GM19452 (cell line): Measurements from ENCODE around the gene FASTKD2.
A peak's percentile ranks its signal among the peaks of the same experiment; 100 is the strongest.

Experiments used
- ATAC-seq: cut with Tn5 transposase; IDR thresholded peaks from one replicate; pipeline ENCODE4 v1.9.1; 2021; ENCODE audit not compliant: unreplicated experiment

FASTKD2 gene

DNA sequence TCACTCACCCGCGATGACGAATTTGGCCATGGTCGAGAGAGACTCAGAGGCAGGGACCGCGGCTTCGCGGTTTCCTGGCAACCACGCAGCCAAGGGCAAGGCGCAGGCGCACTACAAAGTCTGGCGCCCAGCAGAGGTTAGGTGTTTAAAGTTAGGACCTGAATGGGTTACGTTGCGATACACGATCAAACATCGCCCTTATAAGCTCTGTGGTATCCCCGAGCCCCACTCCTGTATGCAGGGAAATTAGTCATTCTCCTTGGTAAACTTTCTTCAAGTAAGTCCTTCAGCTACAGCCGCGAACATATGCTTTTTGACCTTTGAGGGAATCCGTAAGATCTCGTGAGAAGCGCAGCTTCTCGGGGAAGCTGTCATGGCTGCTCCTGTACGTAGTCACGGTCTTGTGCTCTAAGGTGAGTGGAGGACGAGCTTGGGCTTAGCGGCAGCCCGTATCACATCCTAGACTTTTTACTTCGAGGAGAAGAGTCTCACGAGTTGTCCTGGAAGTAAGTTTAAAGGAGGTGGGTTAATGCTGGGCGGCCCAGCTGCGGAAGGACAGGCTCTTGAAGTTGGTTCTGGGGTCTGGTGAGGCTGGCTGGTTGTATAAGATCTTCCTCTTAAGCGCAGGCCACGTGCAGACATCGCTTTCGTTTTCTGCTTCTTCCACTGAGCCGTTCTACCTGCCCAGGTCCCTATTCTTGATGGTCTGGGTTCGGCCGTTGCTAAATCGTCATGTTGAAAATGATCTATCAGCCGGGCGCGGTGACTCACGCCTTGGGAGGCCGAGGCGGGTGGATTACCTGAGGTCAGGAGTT is at the start of gene FASTKD2, which contains the start of gene MDH1B:
TSS of gene FASTKD2 (plus strand) at position 365 of the 815 bp plus-strand sequence. CDS start 1,088 bp downstream, outside the sequence.
TSS of gene MDH1B (minus strand) at position 87 of the 815 bp plus-strand sequence. CDS start at position 30, 57 bp downstream.
- peak; percentile 95 for ATAC-seq

DNA sequence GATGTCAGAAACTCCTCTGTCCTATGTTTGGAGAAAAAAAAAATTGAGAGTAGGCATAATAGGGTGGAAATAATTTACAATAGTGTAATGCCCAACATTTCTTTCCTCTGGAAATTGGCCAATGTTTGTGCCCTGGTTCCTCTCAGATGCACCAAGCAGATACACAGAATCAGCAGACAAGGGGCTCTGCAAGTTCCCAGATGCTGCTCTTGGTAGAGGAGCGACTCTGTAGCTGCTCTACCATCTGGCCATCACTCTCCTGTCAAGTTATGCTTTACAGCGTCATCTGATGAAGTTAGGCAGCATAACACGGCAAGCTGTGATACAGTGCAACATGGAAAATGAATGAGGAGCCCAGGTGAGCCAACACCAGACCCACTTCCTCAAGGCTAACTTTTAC is 48.8 kb upstream of the FASTKD2 start:
- no peak for ATAC-seq

DNA sequence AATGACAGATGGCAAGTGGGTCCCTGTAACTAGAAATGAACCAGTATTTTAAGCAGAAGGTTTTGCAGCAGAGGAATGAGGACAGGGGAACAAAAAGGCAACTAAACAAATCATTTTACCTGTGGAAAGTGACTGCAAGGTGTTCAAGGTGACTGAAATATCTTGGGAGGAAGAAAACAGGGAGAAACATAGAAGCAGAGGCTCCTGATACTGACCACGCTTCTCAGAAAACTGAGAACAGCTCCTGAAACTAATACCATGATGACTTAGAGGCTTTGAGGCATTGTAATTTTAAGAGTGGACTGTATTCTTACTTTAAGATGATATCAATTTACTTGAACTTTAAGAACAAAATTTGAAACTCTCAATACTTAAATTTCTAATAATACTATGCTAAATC is 47.1 kb upstream of the FASTKD2 start, which contains the start of gene DYTN:
TSS of gene DYTN (minus strand) at position 101 of the 400 bp plus-strand sequence. CDS start 117 bp downstream, outside the sequence.
- no peak for ATAC-seq

DNA sequence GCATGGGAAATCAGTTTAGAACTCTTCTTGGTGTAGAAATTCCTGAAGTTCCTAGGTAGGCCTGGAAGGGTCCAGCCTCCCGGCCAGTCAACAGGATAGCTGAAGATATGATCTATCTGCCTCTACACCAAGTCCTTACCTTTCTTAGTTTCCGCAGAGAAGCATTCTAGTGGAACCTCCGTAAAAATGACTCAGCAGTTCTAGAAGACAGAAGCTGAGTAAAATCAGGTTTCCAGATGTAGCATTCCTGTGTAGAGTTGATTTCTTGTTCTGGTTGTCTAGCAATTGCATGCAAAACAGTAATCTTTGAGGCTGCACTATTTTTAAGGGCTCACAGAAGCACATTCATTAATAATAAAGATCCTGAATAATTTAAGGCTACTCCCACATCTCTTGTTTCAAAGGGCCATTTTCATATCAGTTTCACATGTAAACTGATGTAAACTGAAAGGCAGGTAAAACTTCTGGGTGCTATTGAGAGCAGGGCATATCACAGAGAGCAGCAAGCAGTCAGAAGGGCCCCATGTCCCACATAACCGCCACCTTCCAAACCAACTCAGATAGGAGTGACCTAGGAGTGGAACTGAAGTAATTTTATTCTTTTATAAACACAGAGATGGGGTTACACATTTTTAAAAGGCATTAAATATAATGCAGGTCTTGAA is 44.0 kb upstream of the FASTKD2 start:
- peak; percentile 76 for ATAC-seq

DNA sequence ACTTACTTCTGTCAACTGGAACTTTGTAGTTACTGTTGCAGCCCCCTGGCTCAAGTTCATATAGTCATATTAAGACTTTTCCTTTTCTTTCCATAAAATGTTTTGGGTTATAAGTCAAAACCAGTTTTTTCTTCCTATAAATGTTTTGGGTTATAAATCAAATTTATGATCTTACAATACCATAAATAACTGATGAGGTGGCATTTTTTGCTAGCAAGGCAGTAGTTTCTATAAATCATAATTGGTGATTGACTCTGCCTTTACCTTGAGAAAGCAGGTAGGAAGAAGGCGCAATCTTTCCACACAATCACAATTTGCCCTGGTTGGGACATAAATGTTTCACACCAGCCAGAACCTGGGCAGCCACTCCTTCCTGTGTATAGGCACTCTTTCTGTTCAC is 42.1 kb upstream of the FASTKD2 start:
- no peak for ATAC-seq

DNA sequence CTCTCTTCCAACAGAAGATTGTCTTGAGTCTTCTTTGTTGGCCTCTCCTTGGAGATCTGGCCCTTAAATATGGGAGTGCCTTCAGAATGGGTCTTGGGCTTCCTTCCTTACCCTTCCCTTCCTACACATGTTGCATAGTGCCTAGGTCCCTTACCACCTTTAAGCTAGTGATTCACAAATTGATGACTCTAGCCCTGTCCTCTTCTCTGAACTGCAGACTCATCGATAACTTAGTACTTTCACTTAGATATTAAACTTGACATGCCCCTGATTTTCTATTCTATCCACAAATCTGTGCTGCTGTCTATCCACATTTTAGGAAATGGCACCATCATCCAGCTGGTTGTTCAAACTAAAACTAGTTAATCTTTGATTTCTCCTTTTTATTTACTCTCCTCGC is 38.1 kb upstream of the FASTKD2 start:
- ATAC-seq, result no peak

DNA sequence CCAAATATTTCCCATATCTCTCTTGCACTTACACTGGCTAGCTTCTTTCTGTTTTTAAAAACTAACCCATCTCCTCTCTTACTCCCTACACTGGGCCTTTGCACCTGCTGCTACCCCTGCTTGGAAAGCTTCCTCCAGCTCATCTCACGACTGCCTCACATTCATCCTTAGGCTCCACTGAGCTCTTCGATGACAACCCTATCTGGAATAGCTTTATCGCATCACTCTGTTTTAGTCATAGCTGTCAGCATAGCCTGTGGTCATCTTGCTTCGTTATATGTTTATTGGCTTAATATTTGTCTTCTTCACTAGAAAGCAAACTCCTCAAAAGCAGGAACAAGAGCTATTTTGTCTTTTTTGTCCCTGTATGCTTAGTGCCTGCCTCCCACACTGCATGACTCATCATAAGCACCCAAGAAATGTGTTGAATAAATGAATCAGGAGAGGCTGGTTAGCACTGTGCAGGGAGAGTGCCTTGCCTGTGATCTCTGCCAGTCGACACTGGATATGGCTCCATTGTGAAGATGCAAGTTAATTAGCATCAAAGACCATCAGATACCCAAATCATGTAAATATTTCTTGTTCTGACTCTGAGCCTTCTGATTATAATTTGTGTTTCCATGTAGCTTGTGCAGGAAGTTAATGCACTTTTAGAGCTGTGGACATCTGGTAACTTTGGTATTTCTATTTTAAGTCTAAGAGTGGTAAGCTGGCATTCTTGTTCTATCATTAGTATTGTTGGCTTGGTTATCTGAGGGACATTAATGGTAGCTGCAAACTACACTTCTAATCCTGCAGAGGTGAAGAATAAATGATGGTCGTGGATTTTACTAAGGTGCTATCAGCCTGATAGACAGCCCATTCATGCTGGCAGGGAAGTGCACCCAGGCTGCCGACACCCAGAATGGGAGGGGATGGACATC is 36.9 kb upstream of the FASTKD2 start:
- ATAC-seq, result no peak

DNA sequence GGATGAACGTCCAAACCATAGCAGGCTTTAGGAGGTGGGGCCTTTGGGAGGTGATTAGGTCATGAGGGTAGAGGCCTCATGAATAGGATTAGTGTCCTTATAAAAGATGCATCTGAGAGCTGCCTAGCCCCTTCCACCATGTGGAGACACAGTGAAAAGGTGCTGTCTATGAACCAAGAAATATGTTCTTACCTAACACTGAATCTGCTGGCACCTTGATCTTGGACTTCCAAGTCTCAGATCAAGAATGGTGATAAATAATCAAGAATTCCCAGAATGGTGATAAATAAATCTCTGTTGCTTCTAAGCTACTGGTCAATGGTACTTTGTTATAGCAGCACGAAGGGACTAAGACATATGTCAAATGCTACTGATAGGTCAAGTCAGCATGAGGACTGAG is 32.1 kb upstream of the FASTKD2 start:
- no peak for ATAC-seq

DNA sequence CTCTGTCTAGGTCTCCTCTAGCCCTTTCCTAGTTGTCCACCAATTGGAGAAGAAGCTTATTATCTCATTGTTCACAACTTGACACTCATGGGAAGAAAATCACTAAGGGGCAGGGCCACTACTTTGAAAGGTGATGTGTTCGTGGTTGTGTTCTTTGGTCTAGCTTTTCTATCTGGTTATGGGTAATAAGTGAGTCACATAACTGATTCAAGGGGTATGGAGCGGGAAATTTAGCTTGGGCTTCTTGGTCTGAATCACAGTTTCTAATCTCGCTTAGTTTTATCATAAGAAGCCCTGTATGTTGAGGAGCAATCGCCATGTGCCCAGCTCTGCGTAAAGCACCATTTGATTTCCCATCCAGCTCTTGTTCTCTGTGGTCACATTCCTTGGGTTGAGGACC is 28.5 kb upstream of the FASTKD2 start:
- ATAC-seq, result no peak

DNA sequence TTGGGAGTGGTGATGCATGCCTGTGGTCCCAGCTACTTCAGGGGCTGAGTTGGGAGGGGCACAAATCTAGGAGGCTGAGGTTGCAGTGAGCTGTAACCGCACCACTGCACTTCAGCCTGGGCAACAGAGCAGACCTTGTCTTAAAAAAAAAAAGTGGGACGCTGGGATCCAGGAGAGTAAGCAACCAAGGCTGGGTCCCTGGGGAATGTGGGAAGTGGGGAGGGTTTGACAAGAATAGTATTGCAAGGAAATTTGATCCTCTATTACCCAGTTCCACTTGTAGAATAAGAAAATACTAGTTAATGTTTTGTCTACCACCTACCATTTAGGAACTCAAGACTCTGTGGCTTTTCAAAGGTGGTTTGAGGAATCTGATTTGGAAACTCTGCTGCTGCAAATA is 26.1 kb upstream of the FASTKD2 start:
- ATAC-seq, result no peak

DNA sequence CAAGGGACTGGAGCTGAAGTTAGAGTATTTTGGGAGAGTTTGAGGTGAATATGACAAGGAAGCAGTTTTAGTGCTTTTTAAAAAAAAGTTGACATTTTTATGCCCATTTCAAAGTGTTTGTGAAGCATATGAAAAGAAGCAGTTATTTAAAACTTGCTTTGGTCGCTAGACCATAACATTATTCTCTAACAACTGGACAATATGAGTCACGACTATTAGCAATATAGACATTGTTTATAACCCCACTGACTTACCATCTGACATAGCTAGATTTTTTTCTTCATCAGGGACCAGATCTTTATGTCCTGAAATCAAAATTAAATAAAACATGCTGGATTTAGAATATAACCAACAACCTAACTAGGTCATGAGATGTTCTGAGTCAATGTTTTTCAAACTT is 24.6 kb upstream of the FASTKD2 start:
- no peak for ATAC-seq

DNA sequence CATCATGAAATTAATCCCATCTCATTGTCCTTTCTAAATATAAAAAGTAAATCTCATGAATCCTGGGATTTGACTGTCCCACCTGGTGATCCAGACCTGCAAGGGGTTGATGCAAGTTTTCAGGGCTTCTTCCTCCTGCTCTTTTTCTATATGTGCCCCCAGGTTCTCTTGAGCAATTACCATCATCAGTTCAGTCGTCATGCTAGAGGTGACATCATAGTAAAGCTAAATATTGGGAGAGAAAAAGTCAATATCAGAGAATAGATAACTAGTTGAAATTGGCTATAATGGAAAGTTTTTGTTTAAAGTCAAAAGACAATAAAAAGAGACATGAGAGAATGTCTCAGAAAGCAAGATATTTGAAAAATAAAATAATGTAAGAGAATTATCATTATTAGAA is 8.6 kb upstream of the FASTKD2 start:
- no peak for ATAC-seq

DNA sequence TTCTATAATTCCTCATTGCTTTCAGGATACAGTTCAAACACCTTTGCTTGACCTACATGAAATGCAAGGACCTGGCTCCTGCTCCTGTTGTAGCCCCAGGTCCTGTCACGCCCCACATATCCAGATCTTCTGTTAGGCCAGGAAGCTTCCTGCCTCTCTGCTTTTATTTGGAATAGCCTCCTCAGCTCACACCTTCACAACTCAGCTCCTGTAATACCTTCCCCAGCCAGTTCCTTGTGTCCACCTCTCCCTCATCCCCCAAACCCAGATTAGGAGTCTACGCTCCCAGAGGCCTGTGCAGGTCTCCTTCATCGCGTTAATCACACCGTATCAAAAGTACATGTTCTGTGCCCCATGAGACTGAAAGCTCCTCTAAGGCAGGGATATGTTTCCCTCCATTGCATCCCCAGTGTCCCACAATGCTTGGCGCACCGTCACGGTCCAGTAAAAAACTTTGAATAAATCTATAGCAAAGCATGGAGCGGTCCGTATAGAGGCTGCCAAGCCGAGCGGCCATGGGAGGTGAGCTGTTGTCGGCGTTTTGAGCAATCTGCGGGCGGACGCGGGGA is 649 bp upstream of the FASTKD2 start:
- ATAC-seq, result no peak

DNA sequence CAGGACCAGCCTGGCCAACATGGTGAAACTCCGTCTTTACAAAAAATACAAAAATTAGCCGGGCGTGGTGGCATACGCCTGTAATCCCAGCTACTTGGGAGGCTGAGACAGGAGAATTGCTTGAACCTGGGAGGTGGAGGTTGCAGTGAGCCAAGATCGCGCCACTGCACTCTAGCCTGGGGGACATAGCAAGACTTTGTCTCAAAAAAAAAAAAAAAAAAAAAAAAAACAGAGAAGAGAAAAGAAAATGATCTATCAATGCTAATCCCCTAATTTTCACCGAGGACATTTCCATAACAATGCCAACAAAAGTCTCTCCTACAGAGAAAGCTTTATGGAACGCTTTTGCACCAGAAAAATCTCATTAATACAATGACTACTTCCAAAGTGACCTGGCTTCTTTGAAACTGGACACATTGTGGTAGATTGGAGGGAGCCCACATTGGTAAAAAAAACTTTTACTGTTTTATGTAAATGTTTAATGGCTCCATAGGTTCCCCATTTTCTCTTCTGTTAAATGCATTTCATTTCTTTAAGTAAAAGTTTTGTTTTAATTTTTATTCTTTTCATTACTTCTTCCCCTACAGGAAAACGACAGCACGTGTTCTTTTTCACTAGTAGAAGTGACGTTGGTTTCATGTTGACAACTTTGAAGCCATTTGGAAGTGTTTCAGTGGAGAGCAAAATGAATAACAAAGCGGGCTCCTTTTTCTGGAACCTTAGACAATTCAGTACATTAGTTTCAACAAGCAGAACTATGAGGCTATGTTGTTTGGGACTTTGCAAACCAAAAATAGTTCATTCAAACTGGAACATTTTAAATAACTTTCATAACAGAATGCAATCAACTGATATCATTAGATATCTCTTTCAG is 888 bp downstream of the FASTKD2 start:
- no peak for ATAC-seq

DNA sequence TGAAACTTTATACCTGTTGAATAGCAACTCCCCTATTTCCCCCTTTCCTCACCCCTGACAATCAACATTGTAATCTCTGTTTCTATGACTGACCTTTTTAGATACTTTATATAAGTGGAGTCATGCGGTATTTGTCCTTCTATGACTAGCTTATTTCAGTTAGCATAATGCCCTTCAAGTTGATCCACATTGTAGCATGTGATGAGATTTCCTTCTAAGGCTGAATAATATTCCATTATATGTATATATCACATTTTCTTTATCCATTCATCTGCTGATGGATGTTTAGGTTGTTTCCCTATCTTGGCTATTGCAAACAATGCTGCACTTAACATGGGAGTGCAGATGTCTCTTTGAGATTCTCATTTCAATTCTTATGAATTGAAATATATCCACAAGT is 9.5 kb downstream of the FASTKD2 start:
- no peak for ATAC-seq

DNA sequence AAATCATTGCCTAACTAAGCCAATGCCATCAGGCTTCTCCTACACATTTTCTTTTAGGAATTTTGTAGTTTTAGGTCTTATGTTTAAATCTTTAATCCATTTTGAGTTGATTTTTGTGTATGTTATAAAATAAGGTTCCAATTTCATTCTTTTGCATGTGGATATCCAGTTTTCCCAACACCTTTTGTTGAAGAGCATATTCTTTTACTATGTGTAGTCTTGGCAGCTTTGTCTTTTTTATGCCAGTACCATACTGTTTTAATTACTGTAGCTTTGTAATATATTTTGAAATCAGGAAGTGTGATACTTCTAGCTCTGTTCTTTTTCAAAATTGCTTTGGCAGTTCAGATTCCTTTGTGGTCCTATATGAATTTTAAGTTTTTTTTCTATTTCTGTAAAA is 11.0 kb downstream of the FASTKD2 start:
- ATAC-seq, result no peak

DNA sequence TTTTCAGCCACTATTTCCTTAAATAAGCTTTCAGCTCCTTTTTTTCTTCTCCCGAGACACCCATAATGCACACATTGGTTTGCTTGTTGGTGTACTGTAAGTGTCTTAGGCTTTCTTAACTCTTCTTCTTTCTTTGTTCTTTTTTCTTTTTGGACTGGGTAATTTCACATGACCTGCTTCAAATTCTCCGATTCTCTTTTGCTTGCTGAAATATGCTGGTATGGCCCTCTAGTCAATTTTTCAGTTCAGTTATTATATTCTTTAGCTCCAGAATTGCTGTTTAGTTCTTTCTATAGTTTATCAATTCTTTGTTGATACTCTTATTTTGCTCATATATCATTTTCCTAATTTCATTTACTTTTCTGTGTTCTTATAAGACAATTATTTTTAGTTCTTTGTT is 15.3 kb downstream of the FASTKD2 start:
- ATAC-seq, result no peak

DNA sequence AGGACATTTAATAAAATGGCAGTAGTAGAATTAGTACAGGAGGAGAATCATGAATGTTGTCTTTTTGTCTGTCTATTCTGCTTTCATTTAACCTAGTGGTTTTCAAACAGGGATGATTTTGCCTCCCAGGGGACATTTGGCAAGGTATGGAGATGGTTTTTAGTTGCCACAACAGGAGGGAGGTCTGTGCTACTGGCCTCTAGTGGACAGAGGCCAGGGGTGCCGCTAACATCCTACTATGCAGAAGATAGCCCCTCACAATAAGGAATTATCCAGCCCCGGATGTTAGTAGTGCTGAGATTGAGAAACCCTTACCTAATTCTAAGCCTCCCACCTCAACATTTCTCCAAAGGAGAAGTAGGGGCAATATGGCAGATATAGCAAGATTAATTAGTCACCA is 18.3 kb downstream of the FASTKD2 start:
- ATAC-seq, result no peak

DNA sequence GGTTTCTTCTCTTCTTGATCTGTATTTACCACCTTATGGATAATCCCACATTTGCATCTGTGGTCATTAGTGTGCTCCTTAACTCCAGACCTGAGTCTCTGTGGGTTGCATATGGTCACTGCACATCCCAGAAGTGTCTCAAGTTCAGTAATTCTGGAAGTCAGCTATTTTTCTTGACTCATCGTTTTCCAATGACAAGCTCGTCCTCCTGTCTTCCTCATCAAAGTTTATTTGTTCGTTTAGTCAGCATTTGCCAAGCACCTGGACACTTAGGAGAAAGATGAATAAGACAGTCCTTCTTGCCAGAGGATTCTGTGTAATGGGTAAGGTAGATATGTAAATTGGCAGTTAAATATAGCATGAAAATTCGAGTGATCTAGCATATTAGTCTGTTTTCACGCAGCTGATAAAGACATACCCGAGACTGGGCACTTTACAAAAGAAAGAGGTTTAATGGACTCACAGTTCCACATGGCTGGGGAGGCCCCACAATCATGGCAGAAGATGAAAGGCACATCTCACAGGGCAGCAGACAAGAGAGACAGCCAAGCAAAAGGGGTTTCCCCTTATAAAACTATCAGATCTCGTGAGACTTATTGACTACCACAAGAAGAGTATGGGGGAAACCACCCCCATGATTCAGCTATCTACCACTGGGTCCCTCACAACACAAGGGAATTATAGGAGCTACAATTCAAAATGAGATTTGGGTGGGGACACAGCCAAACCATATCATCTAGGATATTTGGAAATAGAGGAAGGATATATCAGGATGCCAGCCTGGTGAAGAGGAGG is 19.4 kb downstream of the FASTKD2 start:
- ATAC-seq, result no peak
